GM12892 (cell line): ENCODE measurements around the gene PCDHAC1.

Experiments used
- POLR2A ChIP-seq: IDR thresholded peaks from 2 replicates; pipeline ENCODE4 v1.6.1; 2011; ENCODE audit warnings: low read depth, low read length, control low read depth
- POLR2AphosphoS5 ChIP-seq: IDR thresholded peaks from 2 replicates; pipeline ENCODE4 v1.6.1; 2011; ENCODE audit warnings: low read depth, low read length, control low read depth
- TAF1 ChIP-seq: IDR thresholded peaks from 2 replicates; pipeline ENCODE4 v1.6.1; 2011; ENCODE audit warnings: low read depth, mild to moderate bottlenecking, control low read depth, low read length, borderline replicate concordance

- no peak for TF ChIP-seq POLR2AphosphoS5
- TF ChIP-seq POLR2A, result no peak
- TF ChIP-seq TAF1, result no peak
These were observed 36.1 kb downstream of the PCDHAC1 start for GRCh38 chr5:140962190-140962589.
